Right atrium auricular region (tissue), 2 donors: ENCODE data around the gene PIK3R3. TPM values are rescaled to one million over a fixed set of nuclear protein-coding genes. Genes with fewer than 3 reads are reported as not detected.

Experiments used
- DNase-seq: peaks from one replicate; pipeline ENCODE4 v3.0.0-alpha.2; 2019; ENCODE audit warnings: low spot score
- H3K27ac ChIP-seq, 2 donors: fragments of 200-600 bp; sonication (generic); 1 replicate in 1 of 2; 2 replicates in 1 of 2; pipeline ENCODE4 v1.5.1; 2016 to 2019
- H3K27me3 ChIP-seq, 2 donors: fragments of 200-600 bp; sonication (generic); one replicate each; pipeline versions ENCODE4 v1.5.1 to v1.6.0; 2017 to 2019
- H3K36me3 ChIP-seq: fragments of 200-600 bp; sonication (generic); one replicate; pipeline ENCODE4 v1.5.1; 2016
- H3K4me1 ChIP-seq, 2 donors: fragments of 200-600 bp; sonication (generic); one replicate each; pipeline versions ENCODE4 v1.5.1 to v1.6.0; 2017 to 2019
- H3K4me3 ChIP-seq, 2 donors: fragments of 200-600 bp; sonication (generic); 1 replicate in 1 of 2; 2 replicates in 1 of 2; pipeline ENCODE4 v1.5.1; 2017 to 2019; ENCODE audit warnings: mild to moderate bottlenecking in 1 of 2, moderate library complexity in 1 of 2
- H3K9me3 ChIP-seq, 2 donors: fragments of 200-600 bp; sonication (generic); one replicate each; pipeline ENCODE4 v1.5.1; 2019
- CTCF ChIP-seq, 2 donors: fragments of 200-600 bp; sonication (generic); IDR thresholded peaks; one replicate each; pipeline ENCODE4 v1.5.1; 2019; ENCODE audit warnings: antibody characterized with exemption in 2 of 2
- total RNA-seq, 2 donors: library from RNA; depleted of rRNA; stranded (reverse); fragments of >200 nt; gene quantifications; one replicate each; pipeline ENCODE4 v1.1.0, GENCODE V29; 2016

Gene PIK3R3
- total RNA-seq, 2 donors from 2014 or later: 24.3 to 35.3 TPM

- Histone ChIP-seq H3K4me1 (no peaks in the 10 kb centered on the region), H3K9me3 (no peaks in the 10 kb centered on the region), H3K4me3 (no peak overlapping the region), H3K27ac (peak overlapping the region in 1 of 2 donors; percentile 61), H3K36me3 (no peaks in the 10 kb centered on the region), H3K27me3 (no peaks in the 10 kb centered on the region)
- DNase-seq: no peak
- no peak for TF ChIP-seq CTCF (IDR thresholded peaks at IDR 0.05)
These were observed 19.6 kb upstream of the PIK3R3 start for GRCh38 chr1:46152016-46152415.

- H3K36me3 ChIP-seq: no peaks in the 10 kb centered on the region
- no peak overlapping the region for H3K4me3 ChIP-seq
- H3K4me1 ChIP-seq: no peaks in the 10 kb centered on the region
- H3K27me3 ChIP-seq: no peaks in the 10 kb centered on the region
- no peaks in the 10 kb centered on the region for H3K9me3 ChIP-seq
- peak overlapping the region; percentile 58 to 72 for H3K27ac ChIP-seq
- DNase-seq: no peak
- TF ChIP-seq CTCF (IDR thresholded peaks at IDR 0.05): no peak
These were observed 17.7 kb upstream of the PIK3R3 start for GRCh38 chr1:46150085-46150484.

- no peaks in the 10 kb centered on the region for H3K27me3 ChIP-seq
- TF ChIP-seq CTCF (IDR thresholded peaks at IDR 0.05): no peak
These were observed 15.9 kb upstream of the PIK3R3 start for GRCh38 chr1:46148318-46148717.

GRCh38 chr1:46137916-46138315 lies 5.5 kb upstream of the PIK3R3 start:
- H3K27me3 ChIP-seq: no peaks in the 10 kb centered on the region
- H3K4me1 ChIP-seq: peaks cover 0 to 25% of the 10 kb centered on the region in 2 donors
- H3K36me3 ChIP-seq: no peaks in the 10 kb centered on the region
- TF ChIP-seq CTCF (IDR thresholded peaks at IDR 0.05): no peak
- H3K9me3 ChIP-seq: no peaks in the 10 kb centered on the region
- DNase-seq: no peak
- H3K27ac ChIP-seq: peak overlapping the region in 1 of 2 donors; percentile 17
- no peak overlapping the region for H3K4me3 ChIP-seq

More at GRCh38 chr1:46148318-46148717, 15.9 kb upstream of the PIK3R3 start:
- Histone ChIP-seq H3K4me3 (no peak overlapping the region), H3K27ac (no peak overlapping the region), H3K4me1 (no peaks in the 10 kb centered on the region), H3K36me3 (no peaks in the 10 kb centered on the region), H3K9me3 (no peaks in the 10 kb centered on the region)
- no peak for DNase-seq

- H3K4me1 ChIP-seq: peaks cover 0 to 25% of the 10 kb centered on the region in 2 donors
- no peaks in the 10 kb centered on the region for H3K27me3 ChIP-seq
- H3K36me3 ChIP-seq: no peaks in the 10 kb centered on the region
- DNase-seq: no peak
- no peak overlapping the region for H3K27ac ChIP-seq
- TF ChIP-seq CTCF (IDR thresholded peaks at IDR 0.05): no peak
- H3K9me3 ChIP-seq: no peaks in the 10 kb centered on the region
- no peak overlapping the region for H3K4me3 ChIP-seq
These were observed 4.3 kb upstream of the PIK3R3 start for GRCh38 chr1:46136711-46137110.

GRCh38 chr1:46134660-46135331 lies 2.4 kb upstream of the PIK3R3 start:
- Histone ChIP-seq H3K9me3 (no peaks in the 10 kb centered on the region), H3K4me1 (peaks cover 0 to 25% of the 10 kb centered on the region in 2 donors), H3K27ac (peak overlapping the region; percentile 95 to 96), H3K27me3 (no peaks in the 10 kb centered on the region), H3K36me3 (no peaks in the 10 kb centered on the region), H3K4me3 (no peak overlapping the region)
- DNase-seq: no peak
- no peak for TF ChIP-seq CTCF (IDR thresholded peaks at IDR 0.05)
